GM12878 (cell line): ENCODE results near the gene SAMD3. TPM values are rescaled to one million over a fixed set of nuclear protein-coding genes. Genes with fewer than 3 reads are reported as not detected.
A peak's percentile ranks its signal among the peaks of the same experiment; 100 is the strongest.

Experiments used
- ATAC-seq: fragments of 200-7000 bp; cut with Tn5 transposase; 3 replicates; pipeline ENCODE4 v1.9.1; 2020; ENCODE audit warnings: mild to moderate bottlenecking, moderate library complexity
- BruUV-seq: library from RNA; stranded (reverse); fragments of 400-500 nt; replicated peaks from 2 replicates; lab custom pipeline; 2021; lab: Mats Ljungman, UMichigan
- CTCF ChIA-PET: fragments of 300-600 bp; sonication (Branson Sonifier 250); formaldehyde crosslinking; extraction: SDS; loops from one replicate; lab custom pipeline; 2021; ENCODE audit warnings: inconsistent platforms; lab: Yijun Ruan, JAX
- POLR2A ChIA-PET: fragments of 350-600 bp; formaldehyde crosslinking; extraction: SDS; loops from one replicate; lab custom pipeline; 2021; ENCODE audit warnings: inconsistent platforms; lab: Charles Lee
- RAD21 ChIA-PET: fragments of 300-600 bp; sonication (Branson Sonifier 250); formaldehyde crosslinking; loops from one replicate; lab custom pipeline; 2023; ENCODE audit warnings: antibody characterized with exemption; ENCODE audit not compliant: unreplicated experiment; lab: Charles Lee
- SMC1A ChIA-PET: fragments of 300-600 bp; sonication (Branson Sonifier 250); formaldehyde crosslinking; loops from one replicate; lab custom pipeline; 2023; ENCODE audit not compliant: unreplicated experiment, uncharacterized antibody; lab: Charles Lee
- DNase-seq: peaks from one replicate; pipeline ENCODE4 v3.0.0-alpha.2; 2011; ENCODE audit warnings: low read depth, low spot score
- FAIRE-seq: peaks from 3 replicates; lab custom pipeline; 2011; peaks lifted over from hg19 to GRCh38; lab: Jason Lieb, UNC
- H2AFZ ChIP-seq: 2 replicates; pipeline ENCODE4 v1.6.0; 2011; ENCODE audit warnings: low read depth, low read length, control low read depth; ENCODE audit not compliant: control insufficient read depth
- H3K27ac ChIP-seq: 2 replicates; pipeline ENCODE4 v1.5.1; 2011; ENCODE audit warnings: control low read depth; ENCODE audit not compliant: control insufficient read depth, insufficient read depth
- H3K27me3 ChIP-seq, 2 experiments: replicated peaks in 1 of 2; 2 replicates each; pipeline versions ENCODE4 v1.6.0 to v1.6.1; 2011; ENCODE audit warnings: low read length in 1 of 2; ENCODE audit not compliant: control insufficient read depth in 2 of 2, insufficient read depth in 2 of 2
- H3K36me3 ChIP-seq, 2 experiments: 2 replicates each; pipeline ENCODE4 v1.5.1; 2011; ENCODE audit warnings: low read length in 1 of 2; ENCODE audit not compliant: control insufficient read depth in 2 of 2, insufficient read depth in 2 of 2
- H3K4me1 ChIP-seq: 2 replicates; pipeline ENCODE4 v1.6.1; 2011; ENCODE audit warnings: mild to moderate bottlenecking, low read length, moderate library complexity, mixed read lengths; ENCODE audit not compliant: control insufficient read depth, insufficient read depth
- H3K4me2 ChIP-seq: 2 replicates; pipeline ENCODE4 v1.6.0; 2011; ENCODE audit warnings: control low read depth; ENCODE audit not compliant: control insufficient read depth, insufficient read depth
- H3K4me3 ChIP-seq: fragments of 200-600 bp; sonication (generic); 2 replicates; pipeline ENCODE4 v1.5.1; 2016
- H3K79me2 ChIP-seq: 2 replicates; pipeline ENCODE4 v1.6.0; 2011; ENCODE audit warnings: low read length; ENCODE audit not compliant: control insufficient read depth, insufficient read depth
- H3K9ac ChIP-seq: 2 replicates; pipeline ENCODE4 v1.8.0; 2011; ENCODE audit warnings: low read length, control low read depth, mixed read lengths; ENCODE audit not compliant: control insufficient read depth, insufficient read depth
- H3K9me3 ChIP-seq: replicated peaks from 3 replicates; pipeline ENCODE4 v1.5.1; 2011; ENCODE audit warnings: mild to moderate bottlenecking, low read length; ENCODE audit not compliant: control insufficient read depth, insufficient read depth
- H4K20me1 ChIP-seq: 2 replicates; pipeline ENCODE4 v1.6.0; 2011; ENCODE audit not compliant: control insufficient read depth, insufficient read depth
- ATF7 ChIP-seq: fragments of 450-650 bp; IDR thresholded peaks from 2 replicates; pipeline ENCODE4 v1.6.1; 2016; ENCODE audit warnings: low read depth, mild to moderate bottlenecking
- CREB1 ChIP-seq: IDR thresholded peaks from 2 replicates; pipeline ENCODE4 v1.6.1; 2012; ENCODE audit warnings: low read depth, mild to moderate bottlenecking, inconsistent platforms
- ELK1 ChIP-seq: IDR thresholded peaks from 2 replicates; pipeline ENCODE4 v1.6.1; 2012; ENCODE audit warnings: low read depth, low read length, improper control_type of control experiment
- FOXM1 ChIP-seq: IDR thresholded peaks from 2 replicates; pipeline ENCODE4 v1.6.1; 2012; ENCODE audit warnings: low read depth, mild to moderate bottlenecking, inconsistent platforms, low read length, moderate library complexity
- HSF1 ChIP-seq: fragments of 150-350 bp; IDR thresholded peaks from 2 replicates; pipeline ENCODE4 v1.6.1; 2014; ENCODE audit warnings: mild to moderate bottlenecking, low read depth, low read length
- MEF2A ChIP-seq: IDR thresholded peaks from 2 replicates; pipeline ENCODE4 v1.6.1; 2011; ENCODE audit warnings: low read depth, mild to moderate bottlenecking, low read length, moderate library complexity; ENCODE audit not compliant: insufficient read depth
- MEF2B ChIP-seq: fragments of 450-650 bp; IDR thresholded peaks from 2 replicates; pipeline ENCODE4 v1.6.1; 2018; ENCODE audit warnings: mild to moderate bottlenecking, moderate library complexity; ENCODE audit not compliant: partially characterized antibody, poor library complexity, severe bottlenecking
- NFYA ChIP-seq: IDR thresholded peaks from 2 replicates; pipeline ENCODE4 v1.6.1; 2011; ENCODE audit warnings: low read depth, mild to moderate bottlenecking, low read length, improper control_type of control experiment, borderline replicate concordance
- SPI1 ChIP-seq: IDR thresholded peaks from 2 replicates; pipeline ENCODE4 v1.6.1; 2011; ENCODE audit warnings: low read depth, mild to moderate bottlenecking, low read length, moderate library complexity, borderline replicate concordance; ENCODE audit not compliant: insufficient read depth
- STAT1 ChIP-seq: fragments of 450-650 bp; conservative IDR thresholded peaks from 2 replicates; pipeline ENCODE4 v1.6.1; 2014; ENCODE audit warnings: antibody characterized with exemption, mild to moderate bottlenecking
- TBL1XR1 ChIP-seq: IDR thresholded peaks from 2 replicates; pipeline ENCODE4 v1.6.1; 2012; ENCODE audit warnings: low read depth, low read length, improper control_type of control experiment
- USF2 ChIP-seq: IDR thresholded peaks from 2 replicates; pipeline ENCODE4 v1.6.1; 2011; ENCODE audit warnings: low read depth, low read length, improper control_type of control experiment, borderline replicate concordance
- YBX1 ChIP-seq: fragments of 450-650 bp; IDR thresholded peaks from 2 replicates; pipeline ENCODE4 v1.6.1; 2016; ENCODE audit warnings: antibody characterized with exemption
- YY1 ChIP-seq: IDR thresholded peaks from 2 replicates; pipeline ENCODE4 v1.6.1; 2011; ENCODE audit warnings: low read depth, mild to moderate bottlenecking, low read length
- ZNF384 ChIP-seq: IDR thresholded peaks from 2 replicates; pipeline ENCODE4 v1.6.1; 2012; ENCODE audit warnings: low read depth, mild to moderate bottlenecking, low read length, improper control_type of control experiment, borderline replicate concordance
- ZNF687 ChIP-seq: fragments of 450-650 bp; IDR thresholded peaks from 2 replicates; pipeline ENCODE4 v1.6.1; 2017; ENCODE audit warnings: mild to moderate bottlenecking, moderate library complexity
- WGBS: methylation state at CpG from one replicate; pipeline ENCODE4 v1.1.6; 2016; ENCODE audit warnings: low lambda C conversion rate; ENCODE audit not compliant: insufficient replicate concordance, insufficient coverage; ENCODE audit errors: missing lambda C conversion rate; 5-methylcytosine and 5-hydroxymethylcytosine counted together
- in situ Hi-C: fragments of 300-500 bp; cut with MboI; formaldehyde crosslinking; loops from 9 replicates; pipeline ENCODE4 v1.14.3; 2018; ENCODE audit warnings: mixed read lengths
- intact Hi-C: fragments of 100-400 bp; cut with micrococcal nuclease; formaldehyde crosslinking; loops from one replicate; pipeline ENCODE4 v1.14.2; 2022; ENCODE audit not compliant: unreplicated experiment
- polyA plus RNA-seq, 11 experiments: library from polyadenylated mRNA; depleted of rRNA in 4 of 11; unstranded in 6 of 11; stranded (reverse) in 5 of 11; fragments of >200 nt; fragmentation: Nextera tagmentation in 4 of 11; fragmentation: Illumina TruSeq in 1 of 11; extraction: Ambion mirVana in 4 of 11; extraction: Trizol in 1 of 11; gene quantifications; 1 replicate in 1 of 11; 2 replicates in 10 of 11; pipeline versions ENCODE4 v1.2.1 to v1.2.3, GENCODE V29; 2011 to 2016; ENCODE audit warnings: inconsistent platforms in 2 of 11, missing spikeins in 2 of 11, low read depth in 1 of 11
- total RNA-seq, 4 experiments: library from RNA; depleted of rRNA in 3 of 4; stranded (reverse); fragments of >200 nt in 3 of 4; fragmentation: Illumina TruSeq in 1 of 4; extraction: Trizol in 1 of 4; gene quantifications; 2 replicates each; pipeline versions ENCODE4 v1.2.1 to v1.2.3, GENCODE V29; 2013 to 2021

The SAMD3 gene
- total and polyA plus RNA-seq, 10 of the 15 experiments (the other 5 are each of a cell fraction or from before 2014, with no cell fraction given), result 0.04 to 2.3 (median 0.39) TPM; not detected in 2

- H3K4me1 ChIP-seq, result peaks cover 16% of the 10 kb centered on the region
- no peaks in the 10 kb centered on the region; a peak in 1 of 4 replicates for H3K36me3 ChIP-seq
- H3K9ac ChIP-seq, result peak overlapping the region; percentile 10
- ATAC-seq, result peak; percentile 97
- BruUV-seq, result no TSS peak
- no peaks in the 10 kb centered on the region for H3K79me2 ChIP-seq
- SMC1A ChIA-PET, result interaction anchor here (0.7 to 5.0 kb wide), 14 partner anchors 8 to 583 kb away, joined by 3 to 27 read pairs (median 4); no protein-coding TSS in a partner anchor
- RAD21 ChIA-PET, result interaction anchor here (0.5 to 1.7 kb wide), 13 partner anchors 8 to 167 kb away, joined by 3 to 5 read pairs (median 3); no protein-coding TSS in a partner anchor
- 0 out of 2 replicates have a peak overlapping the region, but pooled peaks have one; percentile 15 for H3K4me3 ChIP-seq
- DNase-seq, result peak; percentile 54
- POLR2A ChIA-PET, result interaction anchor here (0.7 to 1.1 kb wide), 2 partner anchors 9 to 43 kb away, joined by 3 read pairs; no protein-coding TSS in a partner anchor
- in situ Hi-C loops (no loop called here), intact Hi-C loops (no loop called here)
- H3K27me3 ChIP-seq, result no peaks in the 10 kb centered on the region
- H4K20me1 ChIP-seq, result no peaks in the 10 kb centered on the region
- H3K4me2 ChIP-seq, result peak overlapping the region; percentile 70
- FAIRE-seq, result peak; percentile 61
- H2AFZ ChIP-seq, result peak overlapping the region; percentile 70
- peak overlapping the region; percentile 22 for H3K27ac ChIP-seq
- CTCF ChIA-PET, result interaction anchor here (0.5 to 1.3 kb wide), 10 partner anchors 8 to 976 kb away, joined by 3 to 5 read pairs (median 4); no protein-coding TSS in a partner anchor
- WGBS, result under 1% methylated on average over 6 of the region's 6 CpGs
- no peaks in the 10 kb centered on the region; the same call in 2 of the 3 replicates for H3K9me3 ChIP-seq
- no peak for TF ChIP-seq STAT1
- TF ChIP-seq CREB1, result no peak
- peak; percentile 81 for TF ChIP-seq MEF2A
- TF ChIP-seq NFYA, result no peak
- no peak for TF ChIP-seq USF2
- peak; percentile 83 for TF ChIP-seq SPI1
- TF ChIP-seq TBL1XR1, result 0 out of 2 replicates have a peak, but pooled peaks have one; percentile 32
- TF ChIP-seq HSF1, result no peak
- TF ChIP-seq FOXM1, result peak; percentile 69; the same call in 1 of the 2 replicates
- TF ChIP-seq ZNF687, result peak; percentile 88
- TF ChIP-seq ELK1, result no peak
- 0 out of 2 replicates have a peak, but pooled peaks have one; percentile 30 for TF ChIP-seq ZNF384
- TF ChIP-seq YBX1, result no peak
- TF ChIP-seq MEF2B, result peak; percentile 88
- TF ChIP-seq ATF7, result no peak; the same call in 1 of the 2 replicates
- TF ChIP-seq YY1, result peak; percentile 82
Measured at GRCh38 chr6:130115036-130115435, 107.7 kb downstream of the SAMD3 start.
